ENCODE results near the gene KHDC4. TPM values are rescaled to one million over a fixed set of nuclear protein-coding genes. Genes with fewer than 3 reads are reported as not detected.

KHDC4 gene
- total and polyA plus RNA-seq, 2 of the 13 experiments (the other 11 are each of a cell fraction or from before 2014, with no cell fraction given): 33.5 to 92.0 TPM

DNA sequence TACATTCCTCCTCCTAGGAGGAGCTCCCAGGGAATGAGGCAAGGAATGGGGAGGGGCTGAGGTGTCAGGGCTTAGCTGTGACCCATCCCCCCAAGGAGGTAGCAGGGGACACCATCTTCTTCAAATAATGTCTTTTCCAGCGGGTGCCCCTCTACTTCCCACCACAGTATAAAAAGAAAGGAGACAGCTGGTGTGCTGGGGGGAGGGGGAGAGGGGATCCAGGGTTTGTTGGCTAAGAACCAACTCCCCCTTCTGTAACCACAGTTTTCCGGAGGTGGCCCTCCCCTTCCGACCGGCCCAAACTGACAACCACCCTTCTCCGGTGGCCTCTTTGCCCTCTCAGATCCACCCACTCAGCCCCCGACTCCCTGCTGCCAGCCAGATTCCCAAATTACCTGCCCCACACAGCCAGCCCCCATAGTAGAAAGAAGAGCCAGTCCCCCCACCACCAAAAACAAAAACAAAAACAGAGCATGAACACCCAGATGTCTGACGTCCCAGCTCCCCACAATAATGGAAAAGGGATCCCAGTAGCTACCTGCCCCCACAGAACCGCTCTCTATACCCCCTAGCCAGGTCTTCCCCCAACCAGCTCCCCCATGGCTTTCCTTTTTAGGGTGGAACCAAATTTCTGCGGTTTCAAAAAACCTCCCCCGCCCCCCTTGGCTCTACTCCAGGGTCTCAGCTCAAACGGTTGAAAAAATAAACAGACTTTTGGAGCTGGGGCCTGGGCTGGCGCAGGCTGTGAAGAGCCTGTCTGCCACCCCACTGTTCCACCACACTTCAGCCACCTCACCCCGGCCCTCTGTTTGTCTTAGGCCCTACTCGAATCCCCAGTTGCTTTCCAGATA lies 42.1 kb upstream of the KHDC4 start:
- ChIA-PET POLR2A (interaction anchor here (1.0 to 13.5 kb wide), 7 partner anchors 8 to 154 kb away, joined by 3 to 390 read pairs (median 7); partner anchors contain the start of genes KHDC4 and RXFP4), CTCF (ENCODE audit: low intra/inter-chr PET ratio, low total read pairs) (no interaction called here)
- Histone ChIP-seq H3K36me3 (replicated peaks in 1 of 2; ENCODE audit: control insufficient read depth in 1 of 2, insufficient read depth in 2 of 2, low read length in 2 of 2) (peaks cover 0 to 3% of the 10 kb centered on the region in 2 experiments; a peak in 2 of 5 replicates), H3K27me3 (ENCODE audit: control insufficient read depth in 1 of 2, insufficient read depth in 2 of 2, low read length in 2 of 2) (no peaks in the 10 kb centered on the region; a peak in 1 of 5 replicates), H4K20me1 (ENCODE audit: insufficient read depth, low read length) (0 out of 2 replicates have a peak, but pooled peaks cover 2% of the 10 kb centered on the region), H3K4me1 (ENCODE audit: insufficient read depth, low read length) (peaks cover 83% of the 10 kb centered on the region), H3K79me2 (ENCODE audit: insufficient read depth, low read length) (peaks cover 54% of the 10 kb centered on the region), H2AFZ (ENCODE audit: low read length) (no peak overlapping the region), H3K4me3 (replicated peaks in 1 of 3; ENCODE audit: insufficient read depth in 1 of 3, low read depth in 2 of 3, low read length in 3 of 3) (peak overlapping the region; percentile 85 to 92 (median 90)), H3K27ac (ENCODE audit: extremely low read length, insufficient read depth, low read length) (peak overlapping the region; percentile 13), H3K9ac (ENCODE audit: insufficient read depth, low read depth, low read length) (peak overlapping the region; percentile 83), H3K9me3 (ENCODE audit: low read length) (no peaks in the 10 kb centered on the region), H3K4me2 (ENCODE audit: low read depth, low read length) (peak overlapping the region; percentile 92)
- no peak for DNase-seq (ENCODE audit: low spot score)
- in situ Hi-C loops (cut with HindIII; ENCODE audit: extremely low pct_ligation_motif_present, low pct_unique_long_range_greater_than_20kb): no loop called here
- no TSS peak for BruUV-seq (replicated peaks)
- peak; percentile 19; the same call in 2 of the 3 replicates for ATAC-seq
- 11% methylated on average over 13 of the region's 14 CpGs for WGBS (ENCODE audit: low lambda C conversion rate)
- FAIRE-seq: peak; percentile 23
- intact Hi-C loops (cut with micrococcal nuclease; ENCODE audit: unreplicated experiment): loop anchor here (5.0 kb wide), 1 partner anchor 34 kb away; the partner anchor contains the start of gene RXFP4
- TF ChIP-seq, protein P1, sequence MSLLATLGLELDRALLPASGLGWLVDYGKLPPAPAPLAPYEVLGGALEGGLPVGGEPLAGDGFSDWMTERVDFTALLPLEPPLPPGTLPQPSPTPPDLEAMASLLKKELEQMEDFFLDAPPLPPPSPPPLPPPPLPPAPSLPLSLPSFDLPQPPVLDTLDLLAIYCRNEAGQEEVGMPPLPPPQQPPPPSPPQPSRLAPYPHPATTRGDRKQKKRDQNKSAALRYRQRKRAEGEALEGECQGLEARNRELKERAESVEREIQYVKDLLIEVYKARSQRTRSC (CRISPR knock-in tag; IDR thresholded peaks at IDR 0.05; ENCODE audit: low read depth): no peak
- TF ChIP-seq ZNF251 (CRISPR knock-in tag; IDR thresholded peaks at IDR 0.05) (no peak), ISL2 (CRISPR knock-in tag; IDR thresholded peaks at IDR 0.05) (no peak), RARA (CRISPR knock-in tag; IDR thresholded peaks at IDR 0.05) (no peak), ZZZ3 (CRISPR knock-in tag; IDR thresholded peaks at IDR 0.05; ENCODE audit: borderline replicate concordance) (no peak), ZNF260 (CRISPR knock-in tag; IDR thresholded peaks at IDR 0.05; ENCODE audit: borderline replicate concordance, low read depth) (no peak), RBM22 (optimal IDR thresholded peaks at IDR 0.05; ENCODE audit: low read length) (no peak), SP1 (IDR thresholded peaks at IDR 0.05) (no peak), SP1 (CRISPR knock-in tag; IDR thresholded peaks at IDR 0.05) (no peak), ZNF782 (CRISPR knock-in tag; IDR thresholded peaks at IDR 0.05; ENCODE audit: borderline replicate concordance) (no peak), MED13 (CRISPR knock-in tag; IDR thresholded peaks at IDR 0.05) (no peak), ZNF746 (CRISPR knock-in tag; IDR thresholded peaks at IDR 0.05) (peak; percentile 39; the same call in 1 of the 2 replicates), KAT8 (CRISPR knock-in tag; IDR thresholded peaks at IDR 0.05) (no peak), ZNF780A (CRISPR knock-in tag; IDR thresholded peaks at IDR 0.05) (no peak)
- TF ChIP-seq, protein P2, sequence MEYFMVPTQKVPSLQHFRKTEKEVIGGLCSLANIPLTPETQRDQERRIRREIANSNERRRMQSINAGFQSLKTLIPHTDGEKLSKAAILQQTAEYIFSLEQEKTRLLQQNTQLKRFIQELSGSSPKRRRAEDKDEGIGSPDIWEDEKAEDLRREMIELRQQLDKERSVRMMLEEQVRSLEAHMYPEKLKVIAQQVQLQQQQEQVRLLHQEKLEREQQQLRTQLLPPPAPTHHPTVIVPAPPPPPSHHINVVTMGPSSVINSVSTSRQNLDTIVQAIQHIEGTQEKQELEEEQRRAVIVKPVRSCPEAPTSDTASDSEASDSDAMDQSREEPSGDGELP (IDR thresholded peaks at IDR 0.05; ENCODE audit: borderline replicate concordance, low read depth): peak; percentile 43; the same call in 1 of the 2 replicates
- TF ChIP-seq, protein P3, sequence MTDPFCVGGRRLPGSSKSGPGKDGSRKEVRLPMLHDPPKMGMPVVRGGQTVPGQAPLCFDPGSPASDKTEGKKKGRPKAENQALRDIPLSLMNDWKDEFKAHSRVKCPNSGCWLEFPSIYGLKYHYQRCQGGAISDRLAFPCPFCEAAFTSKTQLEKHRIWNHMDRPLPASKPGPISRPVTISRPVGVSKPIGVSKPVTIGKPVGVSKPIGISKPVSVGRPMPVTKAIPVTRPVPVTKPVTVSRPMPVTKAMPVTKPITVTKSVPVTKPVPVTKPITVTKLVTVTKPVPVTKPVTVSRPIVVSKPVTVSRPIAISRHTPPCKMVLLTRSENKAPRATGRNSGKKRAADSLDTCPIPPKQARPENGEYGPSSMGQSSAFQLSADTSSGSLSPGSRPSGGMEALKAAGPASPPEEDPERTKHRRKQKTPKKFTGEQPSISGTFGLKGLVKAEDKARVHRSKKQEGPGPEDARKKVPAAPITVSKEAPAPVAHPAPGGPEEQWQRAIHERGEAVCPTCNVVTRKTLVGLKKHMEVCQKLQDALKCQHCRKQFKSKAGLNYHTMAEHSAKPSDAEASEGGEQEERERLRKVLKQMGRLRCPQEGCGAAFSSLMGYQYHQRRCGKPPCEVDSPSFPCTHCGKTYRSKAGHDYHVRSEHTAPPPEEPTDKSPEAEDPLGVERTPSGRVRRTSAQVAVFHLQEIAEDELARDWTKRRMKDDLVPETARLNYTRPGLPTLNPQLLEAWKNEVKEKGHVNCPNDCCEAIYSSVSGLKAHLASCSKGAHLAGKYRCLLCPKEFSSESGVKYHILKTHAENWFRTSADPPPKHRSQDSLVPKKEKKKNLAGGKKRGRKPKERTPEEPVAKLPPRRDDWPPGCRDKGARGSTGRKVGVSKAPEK (CRISPR knock-in tag; IDR thresholded peaks at IDR 0.05; ENCODE audit: borderline replicate concordance): no peak
- TF ChIP-seq, protein P4, sequence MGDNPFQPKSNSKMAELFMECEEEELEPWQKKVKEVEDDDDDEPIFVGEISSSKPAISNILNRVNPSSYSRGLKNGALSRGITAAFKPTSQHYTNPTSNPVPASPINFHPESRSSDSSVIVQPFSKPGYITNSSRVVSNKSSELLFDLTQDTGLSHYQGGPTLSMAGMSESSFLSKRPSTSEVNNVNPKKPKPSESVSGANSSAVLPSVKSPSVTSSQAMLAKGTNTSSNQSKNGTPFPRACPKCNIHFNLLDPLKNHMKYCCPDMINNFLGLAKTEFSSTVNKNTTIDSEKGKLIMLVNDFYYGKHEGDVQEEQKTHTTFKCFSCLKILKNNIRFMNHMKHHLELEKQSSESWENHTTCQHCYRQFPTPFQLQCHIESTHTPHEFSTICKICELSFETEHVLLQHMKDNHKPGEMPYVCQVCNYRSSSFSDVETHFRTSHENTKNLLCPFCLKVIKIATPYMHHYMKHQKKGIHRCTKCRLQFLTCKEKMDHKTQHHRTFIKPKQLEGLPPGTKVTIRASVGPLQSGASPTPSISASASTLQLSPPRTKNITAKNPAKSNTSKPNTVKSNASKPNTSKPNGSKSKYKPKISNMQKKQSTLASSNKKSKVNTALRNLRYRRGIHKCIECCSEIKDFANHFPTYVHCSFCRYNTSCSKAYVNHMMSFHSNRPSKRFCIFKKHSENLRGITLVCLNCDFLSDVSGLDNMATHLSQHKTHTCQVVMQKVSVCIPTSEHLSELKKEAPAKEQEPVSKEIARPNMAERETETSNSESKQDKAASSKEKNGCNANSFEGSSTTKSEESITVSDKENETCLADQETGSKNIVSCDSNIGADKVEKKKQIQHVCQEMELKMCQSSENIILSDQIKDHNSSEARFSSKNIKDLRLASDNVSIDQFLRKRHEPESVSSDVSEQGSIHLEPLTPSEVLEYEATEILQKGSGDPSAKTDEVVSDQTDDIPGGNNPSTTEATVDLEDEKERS (CRISPR knock-in tag; IDR thresholded peaks at IDR 0.05): no peak
